VCaP (cell line): ENCODE data around the gene TBL1Y.

Experiments used
- H3K27ac ChIP-seq: fragments of 450-650 bp; 2 replicates; pipeline ENCODE4 v1.5.1; 2017
- CTCF ChIP-seq: fragments of 450-650 bp; conservative IDR thresholded peaks from 2 replicates; pipeline ENCODE4 v1.5.1; 2017; ENCODE audit warnings: mild to moderate bottlenecking, moderate library complexity

The TBL1Y gene

GRCh38 chrY:6972271-6972887 is 61.9 kb downstream of the TBL1Y start:
- H3K27ac ChIP-seq = no peak overlapping the region
- no peak for TF ChIP-seq CTCF

DNA sequence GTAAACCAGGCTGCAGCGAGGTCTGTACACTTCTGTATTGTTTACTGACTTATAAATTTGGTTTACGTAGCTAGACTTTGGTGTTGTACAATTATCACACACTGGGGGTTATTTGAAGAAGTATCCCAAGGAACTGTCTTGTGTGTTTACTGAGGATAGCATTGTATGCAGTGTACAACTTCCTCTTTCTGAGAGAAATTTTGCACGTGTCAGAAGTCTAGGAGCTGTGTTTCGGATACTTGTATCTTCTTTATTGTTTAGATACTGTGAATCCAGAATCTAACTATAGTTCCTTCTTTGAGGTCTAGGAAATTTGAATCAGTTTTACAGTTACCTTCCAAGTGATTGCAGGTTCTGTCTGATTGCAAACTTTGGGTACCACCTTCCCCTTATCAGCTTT is 64.5 kb downstream of the TBL1Y start:
- no peak overlapping the region for H3K27ac ChIP-seq
- TF ChIP-seq CTCF = no peak

- no peak for TF ChIP-seq CTCF
- no peak overlapping the region for H3K27ac ChIP-seq
These were observed 67.3 kb downstream of the TBL1Y start for GRCh38 chrY:6977783-6978182.

- no peak overlapping the region for H3K27ac ChIP-seq
- no peak for TF ChIP-seq CTCF
These were observed 72.7 kb downstream of the TBL1Y start for GRCh38 chrY:6983221-6983620.

DNA sequence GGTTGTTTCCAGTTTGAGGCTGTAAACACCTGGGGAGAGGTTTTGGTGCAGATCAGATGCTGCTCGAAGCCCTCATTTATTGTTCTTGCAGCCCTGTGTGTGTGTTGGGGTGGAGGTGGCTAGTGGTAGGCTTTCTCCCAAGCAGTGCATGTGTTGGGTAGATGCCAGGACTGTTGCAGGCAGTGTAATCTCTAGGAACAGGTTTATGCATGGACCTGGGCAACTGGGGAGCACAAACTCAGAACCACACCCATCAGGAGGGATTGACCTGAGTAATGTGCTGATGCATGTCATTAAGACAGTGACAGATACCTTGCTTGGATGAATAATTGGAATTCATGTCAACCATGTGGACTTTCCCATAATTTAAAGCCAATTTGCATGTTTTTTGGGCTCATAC is 77.3 kb downstream of the TBL1Y start:
- no peak for TF ChIP-seq CTCF
- H3K27ac ChIP-seq = no peak overlapping the region

DNA sequence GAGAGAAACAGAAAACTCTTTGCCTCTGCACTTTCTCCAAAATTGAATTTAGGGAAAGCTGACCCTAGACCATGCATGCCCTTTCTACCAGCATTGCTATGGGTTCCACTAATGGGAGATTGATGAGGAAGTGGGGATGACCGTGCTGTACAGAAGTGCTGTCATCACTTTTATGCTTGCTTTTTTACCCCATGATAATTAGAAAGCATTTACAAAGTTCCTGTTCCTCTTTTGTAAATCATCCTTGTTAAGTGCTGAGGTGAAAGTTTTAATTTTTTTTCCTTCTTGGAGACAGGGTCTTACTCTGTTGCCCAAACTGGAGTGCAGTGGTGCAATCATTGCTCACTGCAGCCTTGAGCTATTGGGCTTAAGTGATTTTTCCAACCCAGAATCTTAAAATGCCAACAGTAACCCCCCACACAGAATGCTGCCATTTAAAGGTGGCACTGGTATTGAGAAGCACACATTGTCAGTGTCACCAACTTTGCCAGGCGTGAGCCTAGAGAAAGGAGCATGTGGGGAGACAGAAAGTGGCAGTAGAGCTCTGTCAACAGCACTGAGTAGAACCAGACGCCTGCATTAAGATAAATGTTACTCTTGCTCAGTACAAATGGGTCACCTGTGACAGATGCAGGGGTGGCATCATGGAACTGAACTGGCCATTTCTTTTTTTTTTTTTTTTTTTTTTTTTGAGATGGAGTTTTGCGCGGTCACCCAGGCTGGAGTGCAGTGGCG is 79.6 kb downstream of the TBL1Y start:
- no peak for TF ChIP-seq CTCF
- H3K27ac ChIP-seq = no peak overlapping the region

DNA sequence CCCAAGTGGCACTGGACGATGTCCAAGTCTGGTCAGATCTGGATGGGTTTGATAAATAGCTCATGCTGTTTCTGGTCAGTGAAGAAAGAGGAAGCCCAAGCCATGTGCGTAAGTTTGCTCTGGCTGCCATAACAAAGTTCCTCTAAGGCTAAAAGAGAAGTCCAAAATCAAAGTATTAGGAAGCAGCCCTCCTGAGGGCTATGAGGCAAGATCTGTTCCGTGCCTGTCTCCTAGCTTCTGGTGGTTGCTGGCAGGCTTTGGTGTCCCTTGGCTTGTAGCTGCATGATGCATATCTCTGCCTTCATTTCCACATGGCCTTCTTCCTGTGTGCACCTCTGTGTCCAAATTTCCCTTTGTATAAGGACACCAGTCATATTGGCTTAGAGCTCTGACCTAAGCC is 81.5 kb downstream of the TBL1Y start:
- no peak for TF ChIP-seq CTCF
- H3K27ac ChIP-seq = no peak overlapping the region
